Brain microvascular endothelial cell (primary cell): ENCODE results near the gene C10orf71.

Source experiments
- DNase-seq: peaks from one replicate; pipeline ENCODE4 v3.0.0-alpha.2; 2020
- H3K27ac ChIP-seq: fragments of 250-450 bp; sonication (Bioruptor Pico); 2 replicates; pipeline ENCODE4 v1.5.1; 2020; ENCODE audit warnings: mild to moderate bottlenecking, moderate library complexity
- H3K27me3 ChIP-seq: fragments of 250-450 bp; sonication (Bioruptor Pico); replicated peaks from 2 replicates; pipeline ENCODE4 v1.5.1; 2020; ENCODE audit warnings: mild to moderate bottlenecking
- H3K36me3 ChIP-seq: fragments of 250-450 bp; sonication (Bioruptor Pico); replicated peaks from 2 replicates; pipeline ENCODE4 v1.5.1; 2020; ENCODE audit warnings: mild to moderate bottlenecking
- H3K4me3 ChIP-seq: 2 replicates; pipeline ENCODE4 v1.5.1; 2011; ENCODE audit warnings: low read depth, mild to moderate bottlenecking, control low read depth, low read length, moderate library complexity
- in situ Hi-C: cut with HindIII; loops from 2 replicates; pipeline ENCODE4 v1.10.0; 2017; ENCODE audit warnings: low sequenced_read_pairs, low pct_ligation_motif_present
- TF ChIP-seq, protein P1 (sequence below): IDR thresholded peaks from 2 replicates; pipeline ENCODE4 v1.5.1; 2011; ENCODE audit warnings: low read depth, mild to moderate bottlenecking, moderate library complexity, low read length, control low read depth, inconsistent platforms; ENCODE audit errors: missing control alignments

The C10orf71 gene

GRCh38 chr10:49309691-49310411, 10.9 kb downstream of the C10orf71 start:
- in situ Hi-C loops, result no loop called here
- Histone ChIP-seq H3K4me3 (no peak overlapping the region), H3K27me3 (no peaks in the 10 kb centered on the region), H3K36me3 (no peaks in the 10 kb centered on the region), H3K27ac (no peak overlapping the region)
- no peak for DNase-seq
- TF ChIP-seq, protein P1, sequence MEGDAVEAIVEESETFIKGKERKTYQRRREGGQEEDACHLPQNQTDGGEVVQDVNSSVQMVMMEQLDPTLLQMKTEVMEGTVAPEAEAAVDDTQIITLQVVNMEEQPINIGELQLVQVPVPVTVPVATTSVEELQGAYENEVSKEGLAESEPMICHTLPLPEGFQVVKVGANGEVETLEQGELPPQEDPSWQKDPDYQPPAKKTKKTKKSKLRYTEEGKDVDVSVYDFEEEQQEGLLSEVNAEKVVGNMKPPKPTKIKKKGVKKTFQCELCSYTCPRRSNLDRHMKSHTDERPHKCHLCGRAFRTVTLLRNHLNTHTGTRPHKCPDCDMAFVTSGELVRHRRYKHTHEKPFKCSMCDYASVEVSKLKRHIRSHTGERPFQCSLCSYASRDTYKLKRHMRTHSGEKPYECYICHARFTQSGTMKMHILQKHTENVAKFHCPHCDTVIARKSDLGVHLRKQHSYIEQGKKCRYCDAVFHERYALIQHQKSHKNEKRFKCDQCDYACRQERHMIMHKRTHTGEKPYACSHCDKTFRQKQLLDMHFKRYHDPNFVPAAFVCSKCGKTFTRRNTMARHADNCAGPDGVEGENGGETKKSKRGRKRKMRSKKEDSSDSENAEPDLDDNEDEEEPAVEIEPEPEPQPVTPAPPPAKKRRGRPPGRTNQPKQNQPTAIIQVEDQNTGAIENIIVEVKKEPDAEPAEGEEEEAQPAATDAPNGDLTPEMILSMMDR, result no peak

DNA sequence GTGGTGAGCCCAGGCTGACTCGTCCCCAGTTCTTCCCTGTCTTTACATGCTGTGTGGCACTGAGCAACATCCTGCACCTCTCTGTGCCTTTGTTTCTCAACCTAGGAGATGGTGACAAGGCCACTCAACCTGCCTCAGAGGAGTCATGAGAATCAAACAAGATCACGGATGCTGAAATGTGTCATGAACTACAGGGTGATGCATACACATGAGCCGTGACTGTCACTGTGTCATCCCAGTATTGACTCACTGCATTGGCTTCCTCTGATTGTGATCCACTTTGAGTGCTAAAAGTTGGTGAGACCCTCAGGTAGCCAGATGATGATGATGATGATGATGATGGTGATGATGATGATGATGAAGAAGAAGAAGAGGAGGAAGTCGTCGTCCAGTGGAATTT, 11.5 kb downstream of the C10orf71 start:
- no peak for DNase-seq
- no peak overlapping the region for H3K27ac ChIP-seq
- in situ Hi-C loops, result no loop called here

GRCh38 chr10:49310901-49311554, 12.1 kb downstream of the C10orf71 start:
- TF ChIP-seq, protein P1, result no peak
- no peak for DNase-seq
- Histone ChIP-seq H3K27ac (no peak overlapping the region), H3K27me3 (no peaks in the 10 kb centered on the region), H3K4me3 (no peak overlapping the region), H3K36me3 (no peaks in the 10 kb centered on the region)
- in situ Hi-C loops, result no loop called here

More for the DNA sequence above, 11.5 kb downstream of the C10orf71 start:
- H3K4me3 ChIP-seq, result no peak overlapping the region
- TF ChIP-seq, protein P1, result no peak
- H3K36me3 ChIP-seq, result no peaks in the 10 kb centered on the region
- no peaks in the 10 kb centered on the region for H3K27me3 ChIP-seq

DNA sequence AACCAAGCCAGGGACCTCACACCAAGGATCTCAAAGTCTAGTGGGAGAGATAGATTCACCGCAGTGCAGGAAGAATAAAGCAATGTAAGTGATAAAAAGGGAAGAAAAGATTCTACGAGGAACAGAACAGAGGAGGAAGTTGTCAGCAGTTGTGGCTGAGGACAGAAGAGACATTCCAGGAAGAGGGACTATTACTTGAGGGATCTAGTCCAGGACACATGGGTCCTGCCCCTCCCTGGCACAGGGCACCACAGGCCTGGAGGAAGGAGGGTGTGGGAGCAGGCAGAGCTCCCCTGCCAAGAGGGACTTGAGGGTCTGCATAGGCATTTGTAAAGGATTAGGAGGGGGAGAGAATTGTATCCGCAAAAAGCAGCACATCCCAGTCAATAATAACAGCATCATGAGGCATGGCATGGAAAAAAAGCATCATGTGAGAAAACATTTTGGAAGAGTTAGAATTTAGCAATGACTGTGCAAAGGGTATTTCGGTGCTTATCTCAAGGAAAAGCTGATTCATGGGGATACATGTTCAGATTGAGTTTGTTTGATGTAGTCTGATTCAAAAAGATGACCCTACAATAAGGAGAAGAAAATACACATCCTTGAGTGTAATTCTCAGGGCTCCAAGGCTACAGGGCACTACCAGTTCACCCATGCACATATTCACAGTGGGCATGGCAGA, 12.7 kb downstream of the C10orf71 start:
- no peak overlapping the region for H3K27ac ChIP-seq
- in situ Hi-C loops, result no loop called here
- TF ChIP-seq, protein P1, result no peak
- no peak overlapping the region for H3K4me3 ChIP-seq
- H3K27me3 ChIP-seq, result no peaks in the 10 kb centered on the region
- DNase-seq, result no peak
- no peaks in the 10 kb centered on the region for H3K36me3 ChIP-seq

- in situ Hi-C loops, result no loop called here
- Histone ChIP-seq H3K36me3 (no peaks in the 10 kb centered on the region), H3K27ac (no peak overlapping the region), H3K27me3 (no peaks in the 10 kb centered on the region), H3K4me3 (no peak overlapping the region)
- DNase-seq, result no peak
- TF ChIP-seq, protein P1, result no peak
Measured at GRCh38 chr10:49312246-49312869, 13.4 kb downstream of the C10orf71 start.
